Right lobe of liver (tissue), 6 donors: ENCODE measurements around the gene GSN. TPM values are rescaled to one million over a fixed set of nuclear protein-coding genes. Genes with fewer than 3 reads are reported as not detected.

Experiments
- ATAC-seq, 4 donors: fragments of 200-7000 bp; cut with Tn5 transposase; one replicate each; pipeline ENCODE4 v1.9.1; 2020; ENCODE audit warnings: mild to moderate bottlenecking in 4 of 4, moderate library complexity in 4 of 4
- DNase-seq, 3 donors: peaks; one replicate each; pipeline ENCODE4 v3.0.0-alpha.2; 2020
- H3K27ac ChIP-seq, 3 donors: fragments of 200-600 bp; one replicate each; pipeline ENCODE4 v1.8.0; 2022
- H3K27me3 ChIP-seq, 2 donors: fragments of 200-600 bp; one replicate each; pipeline ENCODE4 v1.8.0; 2022
- H3K36me3 ChIP-seq, 4 donors: fragments of 200-600 bp; sonication (generic) in 1 of 4; one replicate each; pipeline versions ENCODE4 v1.5.1 to v1.8.0; 2017 to 2022; ENCODE audit warnings: control low read depth in 1 of 4
- H3K4me1 ChIP-seq, 4 donors: fragments of 200-600 bp; sonication (generic) in 1 of 4; one replicate each; pipeline versions ENCODE4 v1.5.1 to v1.8.0; 2017 to 2022; ENCODE audit warnings: control low read depth in 1 of 4
- H3K4me3 ChIP-seq, 3 donors: fragments of 200-600 bp; one replicate each; pipeline ENCODE4 v1.8.0; 2022
- H3K9me3 ChIP-seq, 4 donors: fragments of 200-600 bp; sonication (generic) in 1 of 4; one replicate each; pipeline versions ENCODE4 v1.5.1 to v1.8.0; 2017 to 2022; ENCODE audit warnings: control low read depth in 1 of 4
- POLR2A ChIP-seq: fragments of 450-650 bp; IDR thresholded peaks from one replicate; pipeline ENCODE4 v1.6.1; 2017; ENCODE audit warnings: antibody characterized with exemption, mild to moderate bottlenecking
- WGBS: methylation state at CpG from one replicate; pipeline ENCODE4 v1.1.6; 2018; ENCODE audit warnings: low coverage, low lambda C conversion rate; ENCODE audit not compliant: insufficient coverage; ENCODE audit errors: missing lambda C conversion rate; 5-methylcytosine and 5-hydroxymethylcytosine counted together
- intact Hi-C, 2 donors: fragments of 100-400 bp; cut with DNase I; formaldehyde crosslinking; loops; one replicate each; pipeline versions ENCODE4 v1.11.2 to v1.14.1; 2022
- total RNA-seq, 6 experiments: library from RNA; depleted of rRNA in 2 of 6; stranded (reverse); fragments of >200 nt in 2 of 6; fragmentation: NEBNext Ultra II Directional in 3 of 6; extraction: Animal tissue kit (Norgen Biotek cat#: 25700) in 3 of 6; gene quantifications; one replicate each; pipeline versions ENCODE4 v1.1.0 to v1.2.4, GENCODE V29; 2016 to 2023
- TF ChIP-seq, protein P1 (sequence below), 4 donors: fragments of 200-600 bp in 3 of 4; fragments of 450-650 bp in 1 of 4; IDR thresholded peaks; one replicate each; pipeline versions ENCODE4 v1.5.1 to v1.8.0; 2016 to 2022; ENCODE audit warnings: antibody characterized with exemption in 4 of 4, mild to moderate bottlenecking in 2 of 4
- donor health status: DM: no; HTN: yes; CAD: no.
- donor health status: DM: no; HTN: no; CAD: no.
- donor health status: DM: no; HTN: no; CAD: no.
- donor health status: DM: no; HTN: yes; CAD: no.
- donor health status: DM: no; HTN: yes; CAD: no.

Gene GSN
- total RNA-seq, 6 experiments from 2014 or later: 23.1 to 96.9 (median 38.8) TPM

DNA sequence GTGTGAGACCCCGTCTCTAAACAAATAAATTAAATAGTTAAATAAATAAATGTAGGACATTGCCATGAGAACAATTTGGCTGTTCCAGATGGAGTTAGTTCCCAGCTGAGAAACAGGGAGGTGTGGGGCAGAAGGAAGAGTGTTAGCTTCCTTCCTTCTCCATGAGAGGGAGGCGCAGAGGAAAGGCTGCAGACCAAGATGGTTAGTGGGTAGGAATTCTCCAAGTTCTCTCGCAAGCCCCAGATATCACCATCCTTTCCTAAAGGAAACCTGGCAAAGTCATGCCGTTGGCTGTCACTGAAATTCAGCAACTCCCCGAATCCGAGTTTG lies 33.2 kb upstream of the GSN start:
- H3K9me3 ChIP-seq: no peaks in the 10 kb centered on the region
- ATAC-seq (no peak), DNase-seq (no peak)
- 47% methylated on average over 2 of the region's 6 CpGs for WGBS
- H3K27ac ChIP-seq: no peak overlapping the region
- H3K27me3 ChIP-seq: no peaks in the 10 kb centered on the region
- no peaks in the 10 kb centered on the region for H3K4me1 ChIP-seq
- intact Hi-C loops: no loop called here
- TF ChIP-seq, protein P1, sequence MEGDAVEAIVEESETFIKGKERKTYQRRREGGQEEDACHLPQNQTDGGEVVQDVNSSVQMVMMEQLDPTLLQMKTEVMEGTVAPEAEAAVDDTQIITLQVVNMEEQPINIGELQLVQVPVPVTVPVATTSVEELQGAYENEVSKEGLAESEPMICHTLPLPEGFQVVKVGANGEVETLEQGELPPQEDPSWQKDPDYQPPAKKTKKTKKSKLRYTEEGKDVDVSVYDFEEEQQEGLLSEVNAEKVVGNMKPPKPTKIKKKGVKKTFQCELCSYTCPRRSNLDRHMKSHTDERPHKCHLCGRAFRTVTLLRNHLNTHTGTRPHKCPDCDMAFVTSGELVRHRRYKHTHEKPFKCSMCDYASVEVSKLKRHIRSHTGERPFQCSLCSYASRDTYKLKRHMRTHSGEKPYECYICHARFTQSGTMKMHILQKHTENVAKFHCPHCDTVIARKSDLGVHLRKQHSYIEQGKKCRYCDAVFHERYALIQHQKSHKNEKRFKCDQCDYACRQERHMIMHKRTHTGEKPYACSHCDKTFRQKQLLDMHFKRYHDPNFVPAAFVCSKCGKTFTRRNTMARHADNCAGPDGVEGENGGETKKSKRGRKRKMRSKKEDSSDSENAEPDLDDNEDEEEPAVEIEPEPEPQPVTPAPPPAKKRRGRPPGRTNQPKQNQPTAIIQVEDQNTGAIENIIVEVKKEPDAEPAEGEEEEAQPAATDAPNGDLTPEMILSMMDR (IDR thresholded peaks at IDR 0.05): no peak
- TF ChIP-seq POLR2A: no peak
- no peaks in the 10 kb centered on the region for H3K36me3 ChIP-seq
- no peak overlapping the region for H3K4me3 ChIP-seq

DNA sequence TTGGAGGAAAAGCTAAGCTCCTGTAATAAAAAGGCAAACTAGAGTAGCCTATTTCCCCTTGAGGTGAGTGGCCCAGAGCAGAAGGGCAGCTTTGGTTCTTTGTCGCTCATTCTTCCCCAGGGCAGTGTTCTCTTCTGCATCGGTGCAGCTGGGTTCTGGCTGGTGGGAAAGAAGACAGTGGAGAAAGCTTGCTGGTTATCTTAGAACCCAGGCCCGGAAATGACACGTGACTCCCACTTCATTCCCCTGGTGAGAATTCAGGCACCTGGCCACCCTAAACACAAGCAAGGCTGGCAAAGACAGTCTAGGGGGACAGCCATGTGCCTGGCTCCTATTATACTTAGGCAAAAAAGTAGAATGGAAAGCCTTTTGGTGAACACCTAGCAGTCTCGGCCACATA lies 32.5 kb upstream of the GSN start:
- H3K27ac ChIP-seq: no peak overlapping the region
- WGBS: 92% methylated on average over 2 of the region's 5 CpGs
- H3K4me3 ChIP-seq: no peak overlapping the region
- H3K36me3 ChIP-seq: no peaks in the 10 kb centered on the region
- no peak for DNase-seq
- TF ChIP-seq, protein P1 (IDR thresholded peaks at IDR 0.05): no peak
- no peak for TF ChIP-seq POLR2A
- no peaks in the 10 kb centered on the region for H3K4me1 ChIP-seq
- no peaks in the 10 kb centered on the region for H3K9me3 ChIP-seq
- no peaks in the 10 kb centered on the region for H3K27me3 ChIP-seq
- no peak for ATAC-seq
- intact Hi-C loops: no loop called here

DNA sequence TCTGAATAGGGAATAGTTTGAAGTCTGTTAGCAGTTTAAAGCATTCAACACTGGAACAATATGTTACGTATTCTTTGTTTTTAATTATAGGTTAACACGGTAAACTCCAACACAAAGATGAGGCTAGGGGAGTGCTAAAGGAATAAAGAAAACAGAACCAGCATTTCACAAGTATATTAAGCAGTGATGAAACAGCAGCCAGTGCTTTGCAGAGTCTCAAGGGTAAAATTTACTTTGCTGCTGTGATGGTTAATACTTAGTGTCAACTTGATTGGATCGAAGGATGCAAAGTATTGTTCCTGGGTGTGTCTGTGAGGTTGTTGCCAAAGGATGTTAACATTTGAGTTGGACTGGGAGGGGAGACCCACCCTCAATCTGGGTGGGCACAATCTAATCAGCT lies 30.0 kb upstream of the GSN start:
- no peaks in the 10 kb centered on the region for H3K9me3 ChIP-seq

DNA sequence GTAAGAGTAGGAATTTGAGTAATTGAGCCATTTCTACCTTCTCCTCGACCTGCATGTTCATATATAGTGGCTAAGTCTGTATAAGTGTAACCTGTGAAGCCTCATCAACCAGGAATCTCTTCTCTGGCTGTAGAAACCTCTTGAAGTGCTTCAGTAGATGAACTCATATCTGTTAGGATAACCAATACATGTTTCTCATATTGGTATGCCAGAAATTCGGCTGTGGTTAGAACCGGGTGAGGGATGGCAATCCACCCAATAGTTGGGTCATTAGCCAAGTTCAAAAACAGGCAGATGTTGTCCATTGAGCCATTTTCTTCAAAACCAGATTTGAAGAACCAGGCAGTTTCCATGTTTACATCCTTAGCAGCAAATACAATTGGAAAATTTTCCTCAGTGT lies 28.9 kb upstream of the GSN start:
- no peak overlapping the region for H3K4me3 ChIP-seq
- WGBS: 95% methylated on average over 3 of the region's 3 CpGs
- H3K36me3 ChIP-seq: no peaks in the 10 kb centered on the region
- DNase-seq (no peak), ATAC-seq (no peak)
- no peaks in the 10 kb centered on the region for H3K4me1 ChIP-seq
- no peaks in the 10 kb centered on the region for H3K27me3 ChIP-seq
- no peaks in the 10 kb centered on the region for H3K9me3 ChIP-seq
- TF ChIP-seq, protein P1 (IDR thresholded peaks at IDR 0.05): no peak
- TF ChIP-seq POLR2A: no peak
- no peak overlapping the region for H3K27ac ChIP-seq
- intact Hi-C loops: no loop called here

More for the DNA sequence above, 30.0 kb upstream of the GSN start:
- H3K36me3 ChIP-seq: no peaks in the 10 kb centered on the region
- H3K4me3 ChIP-seq: no peak overlapping the region
- WGBS: 86% methylated on average over 2 of the region's 3 CpGs
- intact Hi-C loops: no loop called here
- no peaks in the 10 kb centered on the region for H3K4me1 ChIP-seq
- no peaks in the 10 kb centered on the region for H3K27me3 ChIP-seq
- ATAC-seq (no peak), DNase-seq (no peak)
- H3K27ac ChIP-seq: no peak overlapping the region
- TF ChIP-seq, protein P1 (IDR thresholded peaks at IDR 0.05): no peak
- no peak for TF ChIP-seq POLR2A

DNA sequence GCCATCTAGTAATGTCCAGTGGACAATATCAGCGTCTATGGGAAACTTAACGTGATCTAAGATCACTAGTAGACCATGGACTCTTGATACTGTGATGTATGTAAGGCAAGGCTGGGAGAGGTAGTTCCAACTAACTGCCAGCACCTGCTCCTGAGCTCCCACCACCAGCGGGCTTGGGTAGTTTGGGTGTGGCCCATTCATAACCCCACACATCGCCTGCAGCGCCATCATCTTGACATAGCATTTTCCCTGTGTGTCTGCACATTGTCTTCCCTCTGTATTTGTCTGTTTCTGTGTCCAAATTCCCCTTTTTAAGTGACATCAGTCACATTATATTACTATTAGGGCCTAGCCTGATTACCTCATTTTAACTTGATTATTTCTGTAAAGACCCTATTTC lies 28.1 kb upstream of the GSN start:
- Histone ChIP-seq H3K27ac (no peak overlapping the region), H3K4me1 (no peaks in the 10 kb centered on the region), H3K4me3 (no peak overlapping the region), H3K36me3 (no peaks in the 10 kb centered on the region), H3K9me3 (no peaks in the 10 kb centered on the region), H3K27me3 (no peaks in the 10 kb centered on the region)
- TF ChIP-seq, protein P1 (IDR thresholded peaks at IDR 0.05): no peak
- no peak for TF ChIP-seq POLR2A
- ATAC-seq (no peak), DNase-seq (no peak)
- intact Hi-C loops: no loop called here
- 96% methylated on average over 3 of the region's 5 CpGs for WGBS
